ENCODE data around the gene EGFL7. TPM values are rescaled to one million over a fixed set of nuclear protein-coding genes. Genes with fewer than 3 reads are reported as not detected.

The EGFL7 gene
- total RNA-seq, 2 experiments from 2014 or later: 1.9 TPM

- H3K4me1 Mint-ChIP-seq (ENCODE audit: low read depth): peaks cover 4% of the 10 kb centered on the region
- POLR2A ChIA-PET: no interaction called here
- ATAC-seq (no peak), DNase-seq (no peak)
- CTCF ChIA-PET: interaction anchor here (1.5 kb wide), 1 partner anchor 12 kb away, joined by 3 read pairs; no protein-coding TSS in a partner anchor
- H3K27me3 Mint-ChIP-seq (ENCODE audit: low read depth): peaks cover 21% of the 10 kb centered on the region
- no peak overlapping the region for H3K4me3 Mint-ChIP-seq
- no peaks in the 10 kb centered on the region for H3K9me3 Mint-ChIP-seq (ENCODE audit: insufficient read depth)
- H3K27ac Mint-ChIP-seq: no peak overlapping the region
- H3K36me3 Mint-ChIP-seq (ENCODE audit: low read depth): no peaks in the 10 kb centered on the region
Measured at GRCh38 chr9:136642439-136642921, 20.2 kb upstream of the EGFL7 start.

GRCh38 chr9:136643596-136644342 lies 18.9 kb upstream of the EGFL7 start:
- no peaks in the 10 kb centered on the region for H3K36me3 Mint-ChIP-seq (ENCODE audit: low read depth)
- H3K4me3 Mint-ChIP-seq: no peak overlapping the region
- H3K27me3 Mint-ChIP-seq (ENCODE audit: low read depth): peaks cover 24% of the 10 kb centered on the region
- DNase-seq (no peak), ATAC-seq (no peak)
- H3K9me3 Mint-ChIP-seq (ENCODE audit: insufficient read depth): no peaks in the 10 kb centered on the region
- POLR2A ChIA-PET: no interaction called here
- H3K27ac Mint-ChIP-seq: no peak overlapping the region
- CTCF ChIA-PET: interaction anchor here (1.1 to 2.9 kb wide), 7 partner anchors 12 to 230 kb away, joined by 3 to 11 read pairs (median 4); no protein-coding TSS in a partner anchor
- peaks cover 4% of the 10 kb centered on the region for H3K4me1 Mint-ChIP-seq (ENCODE audit: low read depth)

GRCh38 chr9:136644343-136644592 lies 18.4 kb upstream of the EGFL7 start:
- POLR2A ChIA-PET: no interaction called here

GRCh38 chr9:136644593-136645351 lies 17.9 kb upstream of the EGFL7 start:
- H3K27ac Mint-ChIP-seq: no peak overlapping the region
- H3K4me1 Mint-ChIP-seq (ENCODE audit: low read depth): peaks cover 4% of the 10 kb centered on the region
- H3K9me3 Mint-ChIP-seq (ENCODE audit: insufficient read depth): no peaks in the 10 kb centered on the region
- H3K4me3 Mint-ChIP-seq: no peak overlapping the region
- ChIA-PET CTCF (interaction anchor here (0.7 to 2.9 kb wide), 9 partner anchors 13 to 235 kb away, joined by 3 to 11 read pairs (median 3); no protein-coding TSS in a partner anchor), POLR2A (interaction anchor here (0.9 kb wide), 2 partner anchors 84 to 159 kb away, joined by 3 read pairs; no protein-coding TSS in a partner anchor)
- ATAC-seq (peak; percentile 99), DNase-seq (peak; percentile 84)
- H3K27me3 Mint-ChIP-seq (ENCODE audit: low read depth): peaks cover 28% of the 10 kb centered on the region
- no peaks in the 10 kb centered on the region for H3K36me3 Mint-ChIP-seq (ENCODE audit: low read depth)

More at GRCh38 chr9:136644343-136644592, 18.4 kb upstream of the EGFL7 start:
- no peaks in the 10 kb centered on the region for H3K9me3 Mint-ChIP-seq (ENCODE audit: insufficient read depth)
- no peak overlapping the region for H3K27ac Mint-ChIP-seq
- H3K4me1 Mint-ChIP-seq (ENCODE audit: low read depth): peaks cover 4% of the 10 kb centered on the region
- H3K4me3 Mint-ChIP-seq: no peak overlapping the region
- CTCF ChIA-PET: interaction anchor here (1.0 to 2.9 kb wide), 9 partner anchors 13 to 230 kb away, joined by 3 to 11 read pairs (median 3); no protein-coding TSS in a partner anchor
- DNase-seq: no peak
- no peaks in the 10 kb centered on the region for H3K36me3 Mint-ChIP-seq (ENCODE audit: low read depth)
- peaks cover 28% of the 10 kb centered on the region for H3K27me3 Mint-ChIP-seq (ENCODE audit: low read depth)
- ATAC-seq: no peak

- Mint-ChIP-seq H3K9me3 (ENCODE audit: insufficient read depth) (no peaks in the 10 kb centered on the region), H3K4me1 (ENCODE audit: low read depth) (peaks cover 4% of the 10 kb centered on the region), H3K27ac (no peak overlapping the region), H3K4me3 (no peak overlapping the region), H3K36me3 (ENCODE audit: low read depth) (no peaks in the 10 kb centered on the region), H3K27me3 (ENCODE audit: low read depth) (peaks cover 28% of the 10 kb centered on the region)
- ATAC-seq (no peak), DNase-seq (no peak)
- CTCF ChIA-PET: interaction anchor here (0.7 to 2.9 kb wide), 5 partner anchors 26 to 236 kb away, joined by 3 to 11 read pairs (median 3); no protein-coding TSS in a partner anchor
- POLR2A ChIA-PET: interaction anchor here (0.9 kb wide), 2 partner anchors 83 to 159 kb away, joined by 3 read pairs; no protein-coding TSS in a partner anchor
Measured at GRCh38 chr9:136645352-136645902, 17.3 kb upstream of the EGFL7 start.

GRCh38 chr9:136645903-136646754 lies 16.6 kb upstream of the EGFL7 start:
- no peaks in the 10 kb centered on the region for H3K9me3 Mint-ChIP-seq (ENCODE audit: insufficient read depth)
- peaks cover 32% of the 10 kb centered on the region for H3K27me3 Mint-ChIP-seq (ENCODE audit: low read depth)
- H3K4me3 Mint-ChIP-seq: no peak overlapping the region
- H3K36me3 Mint-ChIP-seq (ENCODE audit: low read depth): no peaks in the 10 kb centered on the region
- H3K4me1 Mint-ChIP-seq (ENCODE audit: low read depth): peaks cover 4% of the 10 kb centered on the region
- ATAC-seq (no peak), DNase-seq (no peak)
- ChIA-PET CTCF (interaction anchor here (2.9 kb wide), 1 partner anchor 161 kb away, joined by 11 read pairs; no protein-coding TSS in a partner anchor), POLR2A (interaction anchor here (0.9 kb wide), 1 partner anchor 82 kb away, joined by 3 read pairs; no protein-coding TSS in a partner anchor)
- H3K27ac Mint-ChIP-seq: no peak overlapping the region

- H3K36me3 Mint-ChIP-seq (ENCODE audit: low read depth): no peaks in the 10 kb centered on the region
- ChIA-PET CTCF (interaction anchor here (1.5 kb wide), 1 partner anchor 162 kb away, joined by 4 read pairs; no protein-coding TSS in a partner anchor), POLR2A (no interaction called here)
- DNase-seq (no peak), ATAC-seq (no peak)
- peaks cover 4% of the 10 kb centered on the region for H3K4me1 Mint-ChIP-seq (ENCODE audit: low read depth)
- H3K9me3 Mint-ChIP-seq (ENCODE audit: insufficient read depth): no peaks in the 10 kb centered on the region
- H3K27ac Mint-ChIP-seq: no peak overlapping the region
- no peak overlapping the region for H3K4me3 Mint-ChIP-seq
- H3K27me3 Mint-ChIP-seq (ENCODE audit: low read depth): peaks cover 32% of the 10 kb centered on the region
Measured at GRCh38 chr9:136646827-136647711, 15.6 kb upstream of the EGFL7 start.

- H3K9me3 Mint-ChIP-seq (ENCODE audit: insufficient read depth): no peaks in the 10 kb centered on the region
- H3K4me3 Mint-ChIP-seq: no peak overlapping the region
- no peak for DNase-seq
- ATAC-seq: no peak
- H3K27me3 Mint-ChIP-seq (ENCODE audit: low read depth): peaks cover 27% of the 10 kb centered on the region
- ChIA-PET CTCF (interaction anchor here (1.5 kb wide), 1 partner anchor 164 kb away, joined by 4 read pairs; no protein-coding TSS in a partner anchor), POLR2A (no interaction called here)
- no peaks in the 10 kb centered on the region for H3K4me1 Mint-ChIP-seq (ENCODE audit: low read depth)
- no peaks in the 10 kb centered on the region for H3K36me3 Mint-ChIP-seq (ENCODE audit: low read depth)
- no peak overlapping the region for H3K27ac Mint-ChIP-seq
Measured at GRCh38 chr9:136648751-136649150, 14.0 kb upstream of the EGFL7 start.

- H3K27me3 Mint-ChIP-seq (ENCODE audit: low read depth): peaks cover 22% of the 10 kb centered on the region
- no peaks in the 10 kb centered on the region for H3K9me3 Mint-ChIP-seq (ENCODE audit: insufficient read depth)
- H3K27ac Mint-ChIP-seq: no peak overlapping the region
- H3K4me3 Mint-ChIP-seq: no peak overlapping the region
- no peaks in the 10 kb centered on the region for H3K36me3 Mint-ChIP-seq (ENCODE audit: low read depth)
- no peak for ATAC-seq
- no peak for DNase-seq
- no peaks in the 10 kb centered on the region for H3K4me1 Mint-ChIP-seq (ENCODE audit: low read depth)
- ChIA-PET CTCF (no interaction called here), POLR2A (no interaction called here)
Measured at GRCh38 chr9:136650021-136650420, 12.7 kb upstream of the EGFL7 start.

GRCh38 chr9:136650648-136651047 lies 12.1 kb upstream of the EGFL7 start:
- no peak for ATAC-seq
- H3K4me1 Mint-ChIP-seq (ENCODE audit: low read depth): no peaks in the 10 kb centered on the region
- no peaks in the 10 kb centered on the region for H3K36me3 Mint-ChIP-seq (ENCODE audit: low read depth)
- H3K27me3 Mint-ChIP-seq (ENCODE audit: low read depth): peaks cover 22% of the 10 kb centered on the region
- H3K9me3 Mint-ChIP-seq (ENCODE audit: insufficient read depth): no peaks in the 10 kb centered on the region
- DNase-seq: no peak
- ChIA-PET CTCF (no interaction called here), POLR2A (interaction anchor here (0.7 kb wide), 1 partner anchor 38 kb away, joined by 3 read pairs; no protein-coding TSS in a partner anchor)
- H3K4me3 Mint-ChIP-seq: no peak overlapping the region
- no peak overlapping the region for H3K27ac Mint-ChIP-seq

Data from activated CD8-positive, alpha-beta T cell treated with anti-CD3 and anti-CD28 coated beads, Interleukin-2, amount 10 ng/mL, durations not matched to agents 7 days and 5 days (primary cell).